Activated CD8-positive, alpha-beta T cell treated with anti-CD3 and anti-CD28 coated beads for 36 hours (primary cell): Measurements from ENCODE around the gene MRPS6. TPM values are rescaled to one million over a fixed set of nuclear protein-coding genes. Genes with fewer than 3 reads are reported as not detected.

Experiments used
- ATAC-seq: fragments of 200-7000 bp; cut with Tn5 transposase; one replicate; pipeline ENCODE4 v1.10.0; 2021; ENCODE audit warnings: mild to moderate bottlenecking, moderate library complexity
- CTCF ChIA-PET: fragments of 350-600 bp; sonication (Branson Sonifier 250); formaldehyde crosslinking; loops from one replicate; lab custom pipeline; 2021; ENCODE audit warnings: antibody characterized with exemption; lab: Charles Lee
- POLR2A ChIA-PET: fragments of 350-600 bp; sonication (Branson Sonifier 250); formaldehyde crosslinking; loops from one replicate; lab custom pipeline; 2021; ENCODE audit warnings: antibody characterized with exemption; lab: Charles Lee
- DNase-seq: peaks from one replicate; pipeline ENCODE4 v3.0.0-alpha.2; 2020
- H3K27ac Mint-ChIP-seq: one replicate; pipeline ENCODE4 v1.8.0; 2021; ENCODE audit warnings: mild to moderate bottlenecking, mixed read lengths
- H3K27me3 Mint-ChIP-seq: one replicate; pipeline ENCODE4 v1.8.0; 2021; ENCODE audit warnings: mixed read lengths
- H3K36me3 Mint-ChIP-seq: one replicate; pipeline ENCODE4 v1.8.0; 2021; ENCODE audit warnings: low read depth, mixed read lengths
- H3K4me1 Mint-ChIP-seq: one replicate; pipeline ENCODE4 v1.8.0; 2021; ENCODE audit warnings: low read depth, mixed read lengths
- H3K4me3 Mint-ChIP-seq: one replicate; pipeline ENCODE4 v1.8.0; 2021; ENCODE audit warnings: mild to moderate bottlenecking, moderate library complexity, mixed read lengths
- H3K9me3 Mint-ChIP-seq: one replicate; pipeline ENCODE4 v1.8.0; 2021; ENCODE audit warnings: mixed read lengths
- CTCF ChIP-seq: fragments of 200-600 bp; IDR thresholded peaks from one replicate; pipeline ENCODE4 v1.8.0; 2022; ENCODE audit warnings: antibody characterized with exemption, mild to moderate bottlenecking
- intact Hi-C: fragments of 100-400 bp; cut with micrococcal nuclease; formaldehyde crosslinking; loops from one replicate; pipeline ENCODE4 v1.10.0; 2022
- total RNA-seq, 2 experiments: library from RNA; stranded (reverse); gene quantifications; one replicate each; pipeline ENCODE4 v1.2.3, GENCODE V29; 2021

MRPS6 gene
- total RNA-seq, 2 experiments from 2014 or later, result 93.9 to 95.2 TPM

GRCh38 chr21:34133802-34134201, 60.4 kb downstream of the MRPS6 start:
- H3K27ac Mint-ChIP-seq, result peak overlapping the region; percentile 92
- DNase-seq (no peak), ATAC-seq (no peak)
- H3K4me3 Mint-ChIP-seq, result no peak overlapping the region
- peaks cover 2% of the 10 kb centered on the region for H3K9me3 Mint-ChIP-seq
- H3K36me3 Mint-ChIP-seq, result peaks cover 75% of the 10 kb centered on the region
- ChIA-PET CTCF (interaction anchor here (0.9 to 9.6 kb wide), 6 partner anchors 25 to 221 kb away, joined by 3 to 65 read pairs (median 4); no protein-coding TSS in a partner anchor), POLR2A (interaction anchor here (0.5 kb wide), 1 partner anchor 156 kb away, joined by 3 read pairs; no protein-coding TSS in a partner anchor)
- intact Hi-C loops, result no loop called here
- peak; percentile 44 for TF ChIP-seq CTCF
- no peaks in the 10 kb centered on the region for H3K27me3 Mint-ChIP-seq
- peaks cover 65% of the 10 kb centered on the region for H3K4me1 Mint-ChIP-seq

GRCh38 chr21:34135330-34135729, 62.0 kb downstream of the MRPS6 start:
- ATAC-seq (no peak), DNase-seq (no peak)
- peaks cover 58% of the 10 kb centered on the region for H3K4me1 Mint-ChIP-seq
- H3K27me3 Mint-ChIP-seq, result no peaks in the 10 kb centered on the region
- POLR2A ChIA-PET, result interaction anchor here (1.4 kb wide), 1 partner anchor 62 kb away, joined by 4 read pairs; the partner anchor contains the start of genes MRPS6 and SLC5A3
- no peak overlapping the region for H3K27ac Mint-ChIP-seq
- peaks cover 77% of the 10 kb centered on the region for H3K36me3 Mint-ChIP-seq
- no peak overlapping the region for H3K4me3 Mint-ChIP-seq
- H3K9me3 Mint-ChIP-seq, result peaks cover 2% of the 10 kb centered on the region
- intact Hi-C loops, result no loop called here
- TF ChIP-seq CTCF, result no peak
- CTCF ChIA-PET, result interaction anchor here (0.5 to 9.6 kb wide), 2 partner anchors 211 to 216 kb away, joined by 3 to 65 read pairs; no protein-coding TSS in a partner anchor

- H3K4me3 Mint-ChIP-seq, result no peak overlapping the region
- H3K27ac Mint-ChIP-seq, result no peak overlapping the region
- peaks cover 22% of the 10 kb centered on the region for H3K4me1 Mint-ChIP-seq
- intact Hi-C loops, result no loop called here
- POLR2A ChIA-PET, result interaction anchor here (1.0 to 2.2 kb wide), 2 partner anchors 10 to 11 kb away, joined by 4 to 5 read pairs; no protein-coding TSS in a partner anchor
- peaks cover 2% of the 10 kb centered on the region for H3K9me3 Mint-ChIP-seq
- H3K27me3 Mint-ChIP-seq, result no peaks in the 10 kb centered on the region
- CTCF ChIA-PET, result interaction anchor here (1.1 to 2.6 kb wide), 5 partner anchors 9 to 217 kb away, joined by 3 to 6 read pairs (median 3); no protein-coding TSS in a partner anchor
- H3K36me3 Mint-ChIP-seq, result peaks cover 68% of the 10 kb centered on the region
- no peak for TF ChIP-seq CTCF
- ATAC-seq (no peak), DNase-seq (no peak)
These were observed 68.0 kb downstream of the MRPS6 start for GRCh38 chr21:34141373-34141772.

- CTCF ChIA-PET, result interaction anchor here (1.5 to 2.6 kb wide), 2 partner anchors 13 to 220 kb away, joined by 4 to 6 read pairs; no protein-coding TSS in a partner anchor
- Mint-ChIP-seq H3K27ac (no peak overlapping the region), H3K4me1 (peaks cover 20% of the 10 kb centered on the region), H3K27me3 (no peaks in the 10 kb centered on the region), H3K9me3 (no peaks in the 10 kb centered on the region), H3K36me3 (peaks cover 70% of the 10 kb centered on the region), H3K4me3 (no peak overlapping the region)
- no peak for TF ChIP-seq CTCF
- intact Hi-C loops, result no loop called here
- ATAC-seq (no peak), DNase-seq (no peak)
- POLR2A ChIA-PET, result interaction anchor here (0.5 kb wide), 1 partner anchor 37 kb away, joined by 3 read pairs; no protein-coding TSS in a partner anchor
These were observed 70.4 kb downstream of the MRPS6 start for GRCh38 chr21:34143685-34144182.

GRCh38 chr21:34144224-34144623, 70.8 kb downstream of the MRPS6 start:
- Mint-ChIP-seq H3K9me3 (no peaks in the 10 kb centered on the region), H3K4me1 (peaks cover 18% of the 10 kb centered on the region), H3K27me3 (no peaks in the 10 kb centered on the region), H3K27ac (no peak overlapping the region), H3K4me3 (no peak overlapping the region), H3K36me3 (peaks cover 68% of the 10 kb centered on the region)
- ATAC-seq, result no peak
- ChIA-PET POLR2A (no interaction called here), CTCF (interaction anchor here (1.5 kb wide), 1 partner anchor 220 kb away, joined by 4 read pairs; no protein-coding TSS in a partner anchor)
- no peak for TF ChIP-seq CTCF
- no peak for DNase-seq
- intact Hi-C loops, result no loop called here
